ENCODE measurements around the gene PSMB1. TPM values are rescaled to one million over a fixed set of nuclear protein-coding genes. Genes with fewer than 3 reads are reported as not detected.

The PSMB1 gene
- total and polyA plus RNA-seq, 9 of the 15 experiments (the other 6 are each of a cell fraction or from before 2014, with no cell fraction given) = 447 to 2,953 (median 884) TPM

DNA sequence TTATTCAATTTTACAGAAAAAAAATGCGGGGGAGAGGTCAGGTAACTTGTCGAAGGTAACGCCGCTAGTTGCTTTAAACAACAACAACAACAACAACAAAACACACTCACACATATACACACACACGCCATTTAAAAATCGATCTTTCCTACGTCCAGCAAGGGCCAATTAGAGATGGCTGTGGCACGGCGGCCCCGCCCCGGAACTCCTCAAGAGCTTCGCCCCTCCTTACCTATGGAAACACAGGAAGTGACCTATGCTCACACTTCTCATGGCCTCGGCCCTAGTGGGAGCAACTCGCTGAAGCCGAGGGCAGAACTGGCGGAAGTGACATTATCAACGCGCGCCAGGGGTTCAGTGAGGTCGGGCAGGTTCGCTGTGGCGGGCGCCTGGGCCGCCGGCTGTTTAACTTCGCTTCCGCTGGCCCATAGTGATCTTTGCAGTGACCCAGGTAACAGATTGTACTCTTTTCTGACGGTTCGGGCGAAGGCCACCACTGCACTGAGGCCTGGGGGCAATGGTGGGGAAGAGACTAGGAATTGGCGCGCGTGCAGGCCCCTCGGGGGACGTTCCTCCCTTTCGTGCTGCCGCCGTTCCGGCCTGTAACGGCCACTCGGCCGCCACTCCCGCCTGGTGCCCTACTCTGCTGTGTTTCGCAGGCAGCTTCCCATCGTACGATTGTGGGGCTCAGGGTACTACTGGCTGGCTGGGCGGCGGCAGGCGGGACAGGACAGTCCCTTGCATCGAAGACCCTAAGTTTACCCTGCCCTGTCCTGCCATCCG lies 1.1 kb upstream of the PSMB1 start, which contains the start of gene TBP (continued):
- TF ChIP-seq, protein P1, sequence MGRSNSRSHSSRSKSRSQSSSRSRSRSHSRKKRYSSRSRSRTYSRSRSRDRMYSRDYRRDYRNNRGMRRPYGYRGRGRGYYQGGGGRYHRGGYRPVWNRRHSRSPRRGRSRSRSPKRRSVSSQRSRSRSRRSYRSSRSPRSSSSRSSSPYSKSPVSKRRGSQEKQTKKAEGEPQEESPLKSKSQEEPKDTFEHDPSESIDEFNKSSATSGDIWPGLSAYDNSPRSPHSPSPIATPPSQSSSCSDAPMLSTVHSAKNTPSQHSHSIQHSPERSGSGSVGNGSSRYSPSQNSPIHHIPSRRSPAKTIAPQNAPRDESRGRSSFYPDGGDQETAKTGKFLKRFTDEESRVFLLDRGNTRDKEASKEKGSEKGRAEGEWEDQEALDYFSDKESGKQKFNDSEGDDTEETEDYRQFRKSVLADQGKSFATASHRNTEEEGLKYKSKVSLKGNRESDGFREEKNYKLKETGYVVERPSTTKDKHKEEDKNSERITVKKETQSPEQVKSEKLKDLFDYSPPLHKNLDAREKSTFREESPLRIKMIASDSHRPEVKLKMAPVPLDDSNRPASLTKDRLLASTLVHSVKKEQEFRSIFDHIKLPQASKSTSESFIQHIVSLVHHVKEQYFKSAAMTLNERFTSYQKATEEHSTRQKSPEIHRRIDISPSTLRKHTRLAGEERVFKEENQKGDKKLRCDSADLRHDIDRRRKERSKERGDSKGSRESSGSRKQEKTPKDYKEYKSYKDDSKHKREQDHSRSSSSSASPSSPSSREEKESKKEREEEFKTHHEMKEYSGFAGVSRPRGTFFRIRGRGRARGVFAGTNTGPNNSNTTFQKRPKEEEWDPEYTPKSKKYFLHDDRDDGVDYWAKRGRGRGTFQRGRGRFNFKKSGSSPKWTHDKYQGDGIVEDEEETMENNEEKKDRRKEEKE (IDR thresholded peaks at IDR 0.05; ENCODE audit: borderline replicate concordance in 1 of 2, control insufficient read depth in 1 of 2, low read depth in 2 of 2, low read length in 1 of 2) = peak in 1 of 2 experiments; percentile 82; a peak in 1 of 4 replicates
- peak; percentile 85; the same call in 1 of the 2 replicates for TF ChIP-seq BACH1 (tag; IDR thresholded peaks at IDR 0.05)
- TF ChIP-seq PTBP1 (IDR thresholded peaks at IDR 0.05; ENCODE audit: low read depth, low read length) = no peak
- TF ChIP-seq, protein P2, sequence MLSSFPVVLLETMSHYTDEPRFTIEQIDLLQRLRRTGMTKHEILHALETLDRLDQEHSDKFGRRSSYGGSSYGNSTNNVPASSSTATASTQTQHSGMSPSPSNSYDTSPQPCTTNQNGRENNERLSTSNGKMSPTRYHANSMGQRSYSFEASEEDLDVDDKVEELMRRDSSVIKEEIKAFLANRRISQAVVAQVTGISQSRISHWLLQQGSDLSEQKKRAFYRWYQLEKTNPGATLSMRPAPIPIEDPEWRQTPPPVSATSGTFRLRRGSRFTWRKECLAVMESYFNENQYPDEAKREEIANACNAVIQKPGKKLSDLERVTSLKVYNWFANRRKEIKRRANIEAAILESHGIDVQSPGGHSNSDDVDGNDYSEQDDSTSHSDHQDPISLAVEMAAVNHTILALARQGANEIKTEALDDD (IDR thresholded peaks at IDR 0.05) = no peak
- TF ChIP-seq, protein P3, sequence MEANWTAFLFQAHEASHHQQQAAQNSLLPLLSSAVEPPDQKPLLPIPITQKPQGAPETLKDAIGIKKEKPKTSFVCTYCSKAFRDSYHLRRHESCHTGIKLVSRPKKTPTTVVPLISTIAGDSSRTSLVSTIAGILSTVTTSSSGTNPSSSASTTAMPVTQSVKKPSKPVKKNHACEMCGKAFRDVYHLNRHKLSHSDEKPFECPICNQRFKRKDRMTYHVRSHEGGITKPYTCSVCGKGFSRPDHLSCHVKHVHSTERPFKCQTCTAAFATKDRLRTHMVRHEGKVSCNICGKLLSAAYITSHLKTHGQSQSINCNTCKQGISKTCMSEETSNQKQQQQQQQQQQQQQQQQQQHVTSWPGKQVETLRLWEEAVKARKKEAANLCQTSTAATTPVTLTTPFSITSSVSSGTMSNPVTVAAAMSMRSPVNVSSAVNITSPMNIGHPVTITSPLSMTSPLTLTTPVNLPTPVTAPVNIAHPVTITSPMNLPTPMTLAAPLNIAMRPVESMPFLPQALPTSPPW (CRISPR knock-in tag; IDR thresholded peaks at IDR 0.05) = peak; percentile 90
- no peak for TF ChIP-seq ZSCAN29 (IDR thresholded peaks at IDR 0.05)
- peak; percentile 84 to 87 for TF ChIP-seq SIX5 (IDR thresholded peaks at IDR 0.05; ENCODE audit: borderline replicate concordance in 1 of 2, insufficient read depth in 1 of 2, low read depth in 1 of 2, low read length in 2 of 2)
- TF ChIP-seq C11orf30 (IDR thresholded peaks at IDR 0.05; ENCODE audit: low read depth) = peak; percentile 97
- TF ChIP-seq SIN3A (IDR thresholded peaks at IDR 0.05; ENCODE audit: borderline replicate concordance in 2 of 2, control insufficient read depth in 1 of 2, low read depth in 2 of 2, low read length in 2 of 2) = peak; percentile 98
- 0 out of 2 replicates have a peak, but pooled peaks have one; percentile 45 for TF ChIP-seq DMBX1 (CRISPR knock-in tag; IDR thresholded peaks at IDR 0.05; ENCODE audit: borderline replicate concordance)
- TF ChIP-seq, protein P4, sequence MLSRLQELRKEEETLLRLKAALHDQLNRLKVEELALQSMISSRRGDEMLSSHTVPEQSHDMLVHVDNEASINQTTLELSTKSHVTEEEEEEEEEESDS (CRISPR knock-in tag; IDR thresholded peaks at IDR 0.05) = no peak
- TF ChIP-seq, protein P5, sequence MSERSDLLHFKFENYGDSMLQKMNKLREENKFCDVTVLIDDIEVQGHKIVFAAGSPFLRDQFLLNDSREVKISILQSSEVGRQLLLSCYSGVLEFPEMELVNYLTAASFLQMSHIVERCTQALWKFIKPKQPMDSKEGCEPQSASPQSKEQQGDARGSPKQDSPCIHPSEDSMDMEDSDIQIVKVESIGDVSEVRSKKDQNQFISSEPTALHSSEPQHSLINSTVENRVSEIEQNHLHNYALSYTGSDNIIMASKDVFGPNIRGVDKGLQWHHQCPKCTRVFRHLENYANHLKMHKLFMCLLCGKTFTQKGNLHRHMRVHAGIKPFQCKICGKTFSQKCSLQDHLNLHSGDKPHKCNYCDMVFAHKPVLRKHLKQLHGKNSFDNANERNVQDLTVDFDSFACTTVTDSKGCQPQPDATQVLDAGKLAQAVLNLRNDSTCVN (CRISPR knock-in tag; IDR thresholded peaks at IDR 0.05) = peak; percentile 67; the same call in 1 of the 2 replicates
- TF ChIP-seq HNRNPK (IDR thresholded peaks at IDR 0.05; ENCODE audit: low read depth, low read length, poor library complexity, severe bottlenecking) = no peak
- TF ChIP-seq TSC22D4 (tag; IDR thresholded peaks at IDR 0.05) = no peak
- 0 out of 2 replicates have a peak, but pooled peaks have one; percentile 13 for TF ChIP-seq ZNF239 (CRISPR knock-in tag; IDR thresholded peaks at IDR 0.05)
- peak in 1 of 2 experiments; percentile 76; a peak in 1 of 4 replicates for TF ChIP-seq FOXA3 (CRISPR knock-in tag; conservative IDR thresholded peaks at IDR 0.05 in 1 of 2, IDR thresholded peaks at IDR 0.05 in 1 of 2)
- peak; percentile 57; the same call in 1 of the 2 replicates for TF ChIP-seq SMAD3 (CRISPR knock-in tag; conservative IDR thresholded peaks at IDR 0.05)
- no peak for TF ChIP-seq PRMT5 (CRISPR knock-in tag; IDR thresholded peaks at IDR 0.05)
- TF ChIP-seq POLR2A (conservative IDR thresholded peaks at IDR 0.05) = peak; percentile 91
- TF ChIP-seq ELF1 (tag; IDR thresholded peaks at IDR 0.05) = peak; percentile 99

Measured in K562 (cell line).